ENCODE measurements around the gene SRL. TPM values are rescaled to one million over a fixed set of nuclear protein-coding genes. Genes with fewer than 3 reads are reported as not detected.

Gene SRL
- total and polyA plus RNA-seq, 2 of the 8 experiments (the other 6 are each of a cell fraction or from before 2014, with no cell fraction given): 0.05 TPM; not detected in 1

DNA sequence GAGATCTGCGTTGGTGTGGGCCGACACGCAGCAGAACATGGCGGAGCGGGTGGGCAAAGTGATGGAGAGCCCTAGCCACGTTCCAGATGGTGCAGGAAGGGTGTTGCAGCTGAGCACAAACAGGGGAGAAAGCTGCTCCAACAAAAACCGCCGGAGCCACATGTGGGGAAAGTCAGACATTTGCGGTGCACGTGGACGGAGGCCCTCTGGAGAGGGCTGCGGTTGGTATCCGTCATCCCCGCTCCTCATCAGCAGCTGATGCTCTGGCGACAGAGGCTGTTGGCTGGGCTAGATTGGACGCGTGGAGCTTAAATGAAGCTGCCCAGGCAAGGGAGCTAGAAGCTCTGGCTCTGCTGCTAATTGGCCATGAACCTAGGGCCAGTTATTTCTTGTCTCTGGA is 82.2 kb downstream of the SRL start (continued):
- no peak for TF ChIP-seq SUZ12 (IDR thresholded peaks at IDR 0.05; ENCODE audit: low read length)
- no peak for TF ChIP-seq BRCA1 (IDR thresholded peaks at IDR 0.05; ENCODE audit: low read depth, low read length)
- TF ChIP-seq PHF8 (conservative IDR thresholded peaks at IDR 0.05; ENCODE audit: low read depth, low read length): no peak
- TF ChIP-seq, protein P1, sequence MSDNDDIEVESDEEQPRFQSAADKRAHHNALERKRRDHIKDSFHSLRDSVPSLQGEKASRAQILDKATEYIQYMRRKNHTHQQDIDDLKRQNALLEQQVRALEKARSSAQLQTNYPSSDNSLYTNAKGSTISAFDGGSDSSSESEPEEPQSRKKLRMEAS (IDR thresholded peaks at IDR 0.05): no peak
- TF ChIP-seq RNF2 (IDR thresholded peaks at IDR 0.05; ENCODE audit: borderline replicate concordance, low read depth, low read length, missing control alignments, poor library complexity, severe bottlenecking): no peak

All from H1 (cell line).